Germinal center (tissue), 1 donor: ENCODE measurements around the gene MICOS13.

Experiments used
- DNase-seq: peaks from one replicate; pipeline ENCODE4 v3.0.0; 2012; ENCODE audit warnings: mixed read lengths, low spot score

The MICOS13 gene

GRCh38 chr19:5667751-5668271, 12.5 kb downstream of the MICOS13 start:
- no peak for DNase-seq

- DNase-seq: no peak
Measured at GRCh38 chr19:5666921-5667610, 13.2 kb downstream of the MICOS13 start.

- no peak for DNase-seq
Measured at GRCh38 chr19:5665781-5666513, 14.4 kb downstream of the MICOS13 start.

GRCh38 chr19:5664515-5664914, 15.8 kb downstream of the MICOS13 start:
- no peak for DNase-seq

GRCh38 chr19:5663904-5664303, 16.4 kb downstream of the MICOS13 start:
- no peak for DNase-seq

GRCh38 chr19:5661483-5661882, 18.8 kb downstream of the MICOS13 start:
- DNase-seq: no peak

- no peak for DNase-seq
Measured at GRCh38 chr19:5655412-5655811, 24.9 kb downstream of the MICOS13 start.

- DNase-seq: no peak
Measured at GRCh38 chr19:5654931-5655330, 25.4 kb downstream of the MICOS13 start.

GRCh38 chr19:5652261-5652660, 28.1 kb downstream of the MICOS13 start:
- DNase-seq: no peak

GRCh38 chr19:5651361-5651760, 29.0 kb downstream of the MICOS13 start:
- DNase-seq: no peak

- no peak for DNase-seq
Measured at GRCh38 chr19:5648464-5648863, 31.9 kb downstream of the MICOS13 start.

GRCh38 chr19:5646703-5647102, 33.6 kb downstream of the MICOS13 start:
- no peak for DNase-seq

- no peak for DNase-seq
Measured at GRCh38 chr19:5645409-5645808, 34.9 kb downstream of the MICOS13 start.

- DNase-seq: no peak
Measured at GRCh38 chr19:5644037-5644436, 36.3 kb downstream of the MICOS13 start.

GRCh38 chr19:5643060-5643459, 37.3 kb downstream of the MICOS13 start:
- no peak for DNase-seq

GRCh38 chr19:5642204-5642603, 38.1 kb downstream of the MICOS13 start:
- no peak for DNase-seq

- no peak for DNase-seq
Measured at GRCh38 chr19:5641171-5641570, 39.1 kb downstream of the MICOS13 start.

GRCh38 chr19:5637971-5638370, 42.3 kb downstream of the MICOS13 start:
- no peak for DNase-seq

GRCh38 chr19:5635427-5635826, 44.9 kb downstream of the MICOS13 start:
- no peak for DNase-seq

- DNase-seq: no peak
Measured at GRCh38 chr19:5632657-5633056, 47.7 kb downstream of the MICOS13 start.

GRCh38 chr19:5632241-5632612, 48.1 kb downstream of the MICOS13 start:
- DNase-seq: no peak

- no peak for DNase-seq
Measured at GRCh38 chr19:5631567-5632240, 48.6 kb downstream of the MICOS13 start.

- DNase-seq: peak; percentile 45
Measured at GRCh38 chr19:5628919-5629481, 51.3 kb downstream of the MICOS13 start.
